ENCODE results near the gene ERCC6L2.

- TF ChIP-seq POLR2AphosphoS5 (IDR thresholded peaks at IDR 0.05; ENCODE audit: low read depth, low read length) (no peak), TAF1 (IDR thresholded peaks at IDR 0.05; ENCODE audit: borderline replicate concordance, insufficient read depth, low read length) (no peak), SIN3A (IDR thresholded peaks at IDR 0.05; ENCODE audit: borderline replicate concordance, insufficient read depth, low read length) (no peak), FOXP2 (optimal IDR thresholded peaks at IDR 0.05; ENCODE audit: borderline replicate concordance, extremely low read depth, extremely low read length, insufficient read depth) (no peak), REST (IDR thresholded peaks at IDR 0.05; ENCODE audit: insufficient read depth in 1 of 2, low read depth in 2 of 2, low read length in 2 of 2) (no peak; a peak in 1 of 4 replicates)
Observed at GRCh38 chr9:95876138-95876444, 600 bp downstream of the ERCC6L2 start.

All from PFSK-1 (cell line).